Measurements from ENCODE around the gene ACIN1. TPM values are rescaled to one million over a fixed set of nuclear protein-coding genes. Genes with fewer than 3 reads are reported as not detected.

ACIN1 gene
- total and polyA plus RNA-seq, 2 of the 13 experiments (the other 11 are each of a cell fraction or from before 2014, with no cell fraction given) = 165 to 183 TPM

GRCh38 chr14:23009939-23010726 lies 84.8 kb downstream of the ACIN1 start, which contains the start of gene C14orf93 (continued):
- TF ChIP-seq, protein P1, sequence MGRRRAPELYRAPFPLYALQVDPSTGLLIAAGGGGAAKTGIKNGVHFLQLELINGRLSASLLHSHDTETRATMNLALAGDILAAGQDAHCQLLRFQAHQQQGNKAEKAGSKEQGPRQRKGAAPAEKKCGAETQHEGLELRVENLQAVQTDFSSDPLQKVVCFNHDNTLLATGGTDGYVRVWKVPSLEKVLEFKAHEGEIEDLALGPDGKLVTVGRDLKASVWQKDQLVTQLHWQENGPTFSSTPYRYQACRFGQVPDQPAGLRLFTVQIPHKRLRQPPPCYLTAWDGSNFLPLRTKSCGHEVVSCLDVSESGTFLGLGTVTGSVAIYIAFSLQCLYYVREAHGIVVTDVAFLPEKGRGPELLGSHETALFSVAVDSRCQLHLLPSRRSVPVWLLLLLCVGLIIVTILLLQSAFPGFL (CRISPR knock-in tag; IDR thresholded peaks at IDR 0.05) = no peak
- TF ChIP-seq ZNF609 (CRISPR knock-in tag; IDR thresholded peaks at IDR 0.05; ENCODE audit: borderline replicate concordance) = no peak
- TF ChIP-seq ZNF329 (CRISPR knock-in tag; IDR thresholded peaks at IDR 0.05; ENCODE audit: low read depth) = no peak
- TF ChIP-seq, protein P2, sequence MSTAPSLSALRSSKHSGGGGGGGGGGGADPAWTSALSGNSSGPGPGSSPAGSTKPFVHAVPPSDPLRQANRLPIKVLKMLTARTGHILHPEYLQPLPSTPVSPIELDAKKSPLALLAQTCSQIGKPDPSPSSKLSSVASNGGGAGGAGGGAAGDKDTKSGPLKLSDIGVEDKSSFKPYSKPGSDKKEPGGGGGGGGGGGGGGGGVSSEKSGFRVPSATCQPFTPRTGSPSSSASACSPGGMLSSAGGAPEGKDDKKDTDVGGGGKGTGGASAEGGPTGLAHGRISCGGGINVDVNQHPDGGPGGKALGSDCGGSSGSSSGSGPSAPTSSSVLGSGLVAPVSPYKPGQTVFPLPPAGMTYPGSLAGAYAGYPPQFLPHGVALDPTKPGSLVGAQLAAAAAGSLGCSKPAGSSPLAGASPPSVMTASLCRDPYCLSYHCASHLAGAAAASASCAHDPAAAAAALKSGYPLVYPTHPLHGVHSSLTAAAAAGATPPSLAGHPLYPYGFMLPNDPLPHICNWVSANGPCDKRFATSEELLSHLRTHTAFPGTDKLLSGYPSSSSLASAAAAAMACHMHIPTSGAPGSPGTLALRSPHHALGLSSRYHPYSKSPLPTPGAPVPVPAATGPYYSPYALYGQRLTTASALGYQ (CRISPR knock-in tag; IDR thresholded peaks at IDR 0.05) = no peak; the same call in 1 of the 2 replicates
- TF ChIP-seq AGO2 (optimal IDR thresholded peaks at IDR 0.05; ENCODE audit: low read depth, low read length) = peak; percentile 36
- no peak for TF ChIP-seq ZNF562 (CRISPR knock-in tag; IDR thresholded peaks at IDR 0.05; ENCODE audit: borderline replicate concordance)
- TF ChIP-seq, protein P3, sequence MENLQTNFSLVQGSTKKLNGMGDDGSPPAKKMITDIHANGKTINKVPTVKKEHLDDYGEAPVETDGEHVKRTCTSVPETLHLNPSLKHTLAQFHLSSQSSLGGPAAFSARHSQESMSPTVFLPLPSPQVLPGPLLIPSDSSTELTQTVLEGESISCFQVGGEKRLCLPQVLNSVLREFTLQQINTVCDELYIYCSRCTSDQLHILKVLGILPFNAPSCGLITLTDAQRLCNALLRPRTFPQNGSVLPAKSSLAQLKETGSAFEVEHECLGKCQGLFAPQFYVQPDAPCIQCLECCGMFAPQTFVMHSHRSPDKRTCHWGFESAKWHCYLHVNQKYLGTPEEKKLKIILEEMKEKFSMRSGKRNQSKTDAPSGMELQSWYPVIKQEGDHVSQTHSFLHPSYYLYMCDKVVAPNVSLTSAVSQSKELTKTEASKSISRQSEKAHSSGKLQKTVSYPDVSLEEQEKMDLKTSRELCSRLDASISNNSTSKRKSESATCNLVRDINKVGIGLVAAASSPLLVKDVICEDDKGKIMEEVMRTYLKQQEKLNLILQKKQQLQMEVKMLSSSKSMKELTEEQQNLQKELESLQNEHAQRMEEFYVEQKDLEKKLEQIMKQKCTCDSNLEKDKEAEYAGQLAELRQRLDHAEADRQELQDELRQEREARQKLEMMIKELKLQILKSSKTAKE (CRISPR knock-in tag; IDR thresholded peaks at IDR 0.05; ENCODE audit: borderline replicate concordance) = no peak
- peak; percentile 40; the same call in 1 of the 2 replicates for TF ChIP-seq SNAPC5 (CRISPR knock-in tag; IDR thresholded peaks at IDR 0.05; ENCODE audit: borderline replicate concordance)
- TF ChIP-seq ESRRA (CRISPR knock-in tag; IDR thresholded peaks at IDR 0.05; ENCODE audit: low read depth) = peak; percentile 47; the same call in 1 of the 2 replicates
- TF ChIP-seq ZKSCAN1 (IDR thresholded peaks at IDR 0.05; ENCODE audit: low read length) = peak; percentile 27; the same call in 1 of the 2 replicates
- TF ChIP-seq JUN (CRISPR knock-in tag; IDR thresholded peaks at IDR 0.05) = 0 out of 2 replicates have a peak, but pooled peaks have one; percentile 43
- TF ChIP-seq NKX3-1 (CRISPR knock-in tag; IDR thresholded peaks at IDR 0.05) = no peak

All from HepG2 (cell line).